ENCODE measurements around the gene SND1.

Gene SND1

DNA sequence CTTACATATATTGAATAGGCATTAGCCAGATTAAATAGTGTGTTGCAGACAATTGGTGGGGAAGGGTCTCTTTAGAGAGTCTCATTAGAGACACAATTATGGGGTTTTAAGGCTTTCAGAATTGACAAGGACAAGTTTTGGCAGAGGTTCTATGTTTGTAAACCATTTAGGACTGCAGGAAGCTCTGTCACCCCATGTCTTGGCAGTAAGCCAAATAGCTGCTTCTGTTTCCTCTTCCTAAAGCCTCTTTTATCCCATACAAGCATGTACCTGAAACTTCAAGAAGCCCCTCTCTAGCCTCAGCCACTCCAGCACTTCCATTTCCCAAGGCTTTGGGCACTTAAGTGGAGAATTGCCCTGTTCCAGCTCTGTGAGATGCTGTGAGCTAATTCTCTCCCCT, 401.0 kb downstream of the SND1 start:
- DNase-seq, result peak in 1 of 14 donors; percentile 30

DNA sequence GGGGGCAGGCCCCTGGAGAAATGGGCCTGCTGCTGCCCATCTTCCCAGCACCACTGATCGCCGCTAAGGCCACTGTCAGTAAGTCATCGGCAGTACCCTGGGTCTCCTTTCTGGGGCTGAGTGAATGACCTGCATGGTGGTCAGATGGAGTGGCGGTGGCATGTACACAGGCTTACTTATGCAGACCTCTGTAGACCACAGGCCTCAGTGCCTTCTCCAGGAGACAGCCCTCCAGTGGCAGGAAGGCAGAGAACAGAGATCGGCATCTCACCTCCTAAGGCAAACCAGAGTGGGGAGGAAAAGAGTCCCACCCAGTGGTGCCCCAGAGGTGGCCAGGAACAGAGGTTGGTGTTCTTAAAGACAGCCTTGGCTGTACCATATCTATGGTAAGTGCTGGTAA, 402.0 kb downstream of the SND1 start:
- DNase-seq, result no peak

DNA sequence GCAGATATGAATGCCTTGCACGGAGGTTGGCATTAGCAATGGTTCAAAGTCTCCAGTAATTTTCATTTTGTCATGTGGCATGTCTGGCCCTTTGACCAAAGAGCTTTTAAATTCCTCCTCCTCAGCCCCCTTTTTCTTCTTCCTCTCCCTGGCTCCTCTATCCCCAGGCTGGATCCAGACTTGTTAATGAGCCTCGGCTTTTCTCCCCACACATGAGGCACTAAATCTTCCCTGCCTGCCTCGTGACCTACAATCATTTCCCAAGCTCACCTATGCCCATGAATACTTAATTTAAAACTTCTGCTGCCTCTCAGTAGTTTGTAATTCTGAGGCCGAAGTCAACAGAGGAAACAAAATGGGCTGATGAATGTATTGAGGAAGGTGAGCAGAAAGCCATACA, 402.5 kb downstream of the SND1 start:
- DNase-seq, result no peak

DNA sequence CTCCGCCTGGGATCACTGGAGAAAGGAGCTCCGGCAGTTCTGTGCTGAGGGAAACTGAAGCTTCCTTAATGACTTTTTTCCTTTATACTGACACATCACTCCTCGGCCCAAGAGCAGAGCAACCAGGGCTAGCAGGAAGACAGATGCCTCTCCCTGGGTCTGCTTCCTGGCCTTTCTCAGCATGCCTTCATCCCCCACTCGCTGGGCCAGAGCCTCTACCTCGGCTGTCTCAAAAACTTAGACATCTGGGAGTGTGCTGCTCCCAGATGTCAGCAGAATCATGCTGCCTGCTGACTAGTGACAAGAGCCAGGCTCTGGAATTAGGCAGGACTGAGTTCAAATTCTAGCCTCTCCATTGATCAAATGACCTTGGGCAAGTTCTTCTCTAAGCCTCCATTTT, 403.6 kb downstream of the SND1 start:
- no peak for DNase-seq

DNA sequence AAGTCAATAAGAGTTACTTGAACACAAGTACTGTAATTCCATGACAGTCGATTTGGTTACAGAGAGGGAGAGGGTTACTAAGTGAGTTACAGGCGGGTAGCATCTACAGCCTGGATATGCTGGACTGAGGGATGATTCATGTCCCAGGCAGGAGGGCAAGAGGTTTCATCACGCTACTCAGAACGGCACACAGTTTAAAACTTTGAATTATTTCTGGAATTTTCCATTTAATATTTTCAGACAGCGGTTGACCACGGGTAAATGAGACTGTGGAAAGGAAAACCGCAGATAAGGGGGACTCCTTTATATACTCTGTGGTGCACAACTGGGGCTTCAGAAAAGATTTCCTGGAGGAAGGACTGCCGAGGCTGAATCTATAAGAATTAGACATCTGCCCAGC, 404.9 kb downstream of the SND1 start:
- no peak for DNase-seq

DNA sequence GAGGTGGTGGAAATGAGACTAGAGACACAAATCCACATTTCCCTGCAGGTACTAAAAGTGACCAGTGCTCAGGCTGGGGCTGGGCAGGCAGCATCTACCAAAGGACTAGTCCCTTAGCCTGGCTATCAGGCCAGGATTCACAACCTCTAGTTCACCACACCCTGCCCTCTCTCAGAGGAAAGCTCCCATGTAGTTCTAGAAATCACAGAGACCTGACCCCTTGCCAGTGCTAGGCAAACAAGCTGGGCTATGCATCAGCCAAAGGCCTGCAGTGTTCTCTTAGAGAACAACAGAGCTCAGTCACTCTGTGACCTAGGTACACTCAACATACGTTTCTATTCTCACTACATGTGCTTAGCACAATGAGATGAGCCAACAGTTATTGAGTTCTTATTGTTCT, 405.9 kb downstream of the SND1 start:
- DNase-seq, result no peak

DNA sequence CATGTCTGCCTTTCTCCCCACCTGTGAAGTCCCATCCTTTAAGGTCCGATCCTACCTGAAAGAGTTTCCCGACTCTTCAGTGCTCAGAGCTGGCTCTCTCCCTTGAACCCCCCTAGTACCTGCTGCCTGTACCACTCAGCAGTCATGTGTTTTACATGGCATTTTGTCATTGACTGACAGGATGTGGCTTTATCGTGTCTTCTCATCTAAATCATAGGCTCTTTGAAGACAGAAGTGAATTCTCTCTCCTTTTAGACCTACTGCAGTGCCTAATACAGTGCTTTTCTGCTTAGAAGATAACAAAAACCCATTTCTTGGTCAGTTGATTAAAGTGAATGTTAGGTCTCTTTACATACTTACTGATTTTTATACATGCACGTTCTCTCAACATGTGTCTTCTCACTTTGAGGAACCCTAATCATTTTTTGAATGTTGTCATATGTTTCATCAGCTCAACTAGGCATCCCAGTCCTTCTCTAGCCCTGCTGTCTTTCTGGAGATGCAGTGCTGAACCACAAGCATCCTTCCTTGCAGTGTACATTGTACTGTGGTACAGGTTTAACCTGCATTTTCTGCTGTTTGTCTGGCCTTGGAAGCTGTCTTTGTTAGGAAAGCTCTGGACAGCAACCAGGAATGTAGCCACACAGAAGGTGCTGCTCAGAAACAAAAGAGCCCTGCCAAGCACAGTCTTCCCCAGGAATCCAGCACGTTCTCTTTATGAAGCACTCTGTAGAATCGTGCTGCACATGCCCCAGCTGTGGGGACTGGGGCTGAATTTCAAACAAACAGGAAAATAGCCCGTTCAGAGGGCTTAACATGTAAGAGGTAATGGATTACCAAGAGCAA, 407.4 kb downstream of the SND1 start:
- peak in 1 of 14 donors; percentile 17 for DNase-seq

DNA sequence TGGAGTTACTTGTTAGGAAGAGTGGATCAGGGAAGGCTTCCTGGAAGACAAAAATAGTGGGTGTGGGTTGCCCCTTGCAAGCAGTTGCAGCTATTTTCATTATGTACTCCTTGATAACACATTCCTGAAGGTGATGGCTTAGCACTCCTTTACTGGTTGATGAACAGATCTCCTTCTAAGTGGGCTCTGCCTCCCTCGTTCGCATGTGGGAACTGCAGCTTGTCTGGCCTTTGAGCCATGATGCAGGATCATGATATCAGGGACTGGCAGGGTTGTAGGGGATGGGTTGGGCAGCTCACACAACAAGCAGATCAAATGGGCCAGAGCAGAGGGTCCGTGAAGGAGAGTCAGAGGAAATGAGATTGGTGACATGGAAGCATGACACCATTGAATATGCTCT, 408.0 kb downstream of the SND1 start:
- DNase-seq, result no peak

DNA sequence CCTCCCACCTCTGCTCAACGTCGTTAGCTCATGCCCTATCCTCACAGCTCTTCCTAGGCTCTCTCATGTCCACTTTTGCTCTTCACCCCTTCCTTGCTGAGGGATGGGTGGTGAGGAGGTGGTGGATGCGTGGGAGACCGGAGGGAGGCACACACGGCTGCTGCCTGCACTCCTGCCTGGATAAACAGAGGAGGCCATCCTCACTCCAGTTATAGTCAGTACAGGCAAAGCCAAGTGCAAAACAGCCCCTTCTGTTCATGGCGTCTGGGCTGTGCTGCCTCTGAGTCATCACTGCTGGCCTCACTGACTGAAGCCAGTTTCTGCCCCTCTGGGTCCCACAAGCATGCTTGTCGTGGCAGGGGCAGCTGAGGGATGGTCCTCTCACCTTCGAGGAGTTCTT, 411.1 kb downstream of the SND1 start:
- DNase-seq, result peak in 2 of 14 donors; percentile 8 to 45

DNA sequence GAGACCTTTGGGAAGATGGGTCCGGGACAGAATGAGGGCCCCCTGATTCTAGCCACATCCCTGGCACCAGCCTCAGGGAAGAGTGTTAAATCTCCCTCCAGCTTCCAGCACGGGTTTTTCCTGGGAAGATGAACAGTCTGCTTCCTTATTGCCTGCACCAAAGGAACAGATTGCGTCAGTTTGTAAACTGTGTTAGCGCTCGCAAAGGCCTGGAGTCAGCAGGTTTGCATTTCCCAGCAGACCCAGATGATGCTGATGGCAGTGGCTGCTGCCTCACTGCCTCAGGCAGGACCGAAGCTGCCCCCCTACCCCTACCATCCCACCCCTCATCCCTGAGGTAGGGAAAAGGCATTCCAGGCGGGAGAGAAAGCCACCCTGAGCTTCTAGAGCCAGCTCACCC, 413.9 kb downstream of the SND1 start:
- peak in 1 of 14 donors; percentile 22 for DNase-seq

DNA sequence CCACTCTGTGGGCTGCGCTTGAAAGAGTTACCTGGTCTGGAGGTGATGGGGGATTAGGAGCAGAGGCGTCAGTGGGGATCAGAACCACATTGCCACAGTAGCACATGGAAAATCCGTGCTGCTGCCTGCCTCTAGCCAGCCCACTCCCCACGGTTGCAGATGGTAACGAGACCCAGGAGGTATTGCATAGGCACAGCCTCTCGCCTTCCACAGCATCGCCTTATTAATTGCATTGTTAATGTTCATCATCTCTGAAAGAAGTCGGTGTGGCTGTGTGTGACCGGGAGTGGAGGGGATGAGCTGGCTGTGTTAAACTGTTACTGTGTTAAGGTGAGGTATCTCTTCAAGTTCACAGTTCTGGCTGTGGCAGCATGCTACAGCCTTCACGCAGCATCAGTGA, 414.4 kb downstream of the SND1 start:
- no peak for DNase-seq

DNA sequence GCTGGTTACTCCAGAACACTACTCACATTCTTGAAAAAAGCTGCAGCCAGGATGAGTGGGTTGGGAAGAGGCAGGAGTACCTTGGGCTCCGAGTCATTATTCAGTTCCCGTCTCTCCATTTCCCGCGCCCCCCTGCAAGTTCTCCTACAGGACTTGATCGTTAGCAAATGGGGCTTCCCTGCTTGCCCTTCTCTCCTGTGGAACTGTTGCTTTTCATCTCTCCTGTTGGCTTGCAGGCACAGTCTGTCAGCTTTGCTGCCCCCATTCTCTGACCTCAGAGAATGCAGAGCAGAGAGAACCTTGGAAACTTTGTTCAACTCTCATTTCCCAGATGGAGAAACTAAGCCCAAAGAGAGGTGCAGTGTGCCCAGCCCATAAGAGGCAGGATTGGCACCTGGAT, 414.9 kb downstream of the SND1 start:
- no peak for DNase-seq

DNA sequence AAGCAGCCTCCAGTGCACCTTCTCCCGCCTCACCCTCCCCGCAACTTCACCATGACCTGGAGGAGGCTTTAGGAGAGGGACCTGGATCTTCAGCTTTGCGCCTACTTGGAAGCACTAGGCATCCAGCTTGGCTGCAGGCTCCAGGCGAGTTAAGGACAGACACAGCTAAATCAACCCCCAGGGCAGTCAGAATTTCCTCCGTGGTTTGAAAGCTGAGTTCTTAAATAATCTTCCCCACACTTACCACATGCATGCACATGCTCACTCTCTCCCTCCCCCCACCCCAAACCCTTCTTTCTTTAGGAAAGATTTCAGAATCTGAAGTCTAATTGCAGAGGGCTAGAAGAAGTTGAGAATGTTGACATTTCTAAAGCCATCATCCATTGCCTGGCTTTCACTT, 416.0 kb downstream of the SND1 start:
- no peak for DNase-seq

DNA sequence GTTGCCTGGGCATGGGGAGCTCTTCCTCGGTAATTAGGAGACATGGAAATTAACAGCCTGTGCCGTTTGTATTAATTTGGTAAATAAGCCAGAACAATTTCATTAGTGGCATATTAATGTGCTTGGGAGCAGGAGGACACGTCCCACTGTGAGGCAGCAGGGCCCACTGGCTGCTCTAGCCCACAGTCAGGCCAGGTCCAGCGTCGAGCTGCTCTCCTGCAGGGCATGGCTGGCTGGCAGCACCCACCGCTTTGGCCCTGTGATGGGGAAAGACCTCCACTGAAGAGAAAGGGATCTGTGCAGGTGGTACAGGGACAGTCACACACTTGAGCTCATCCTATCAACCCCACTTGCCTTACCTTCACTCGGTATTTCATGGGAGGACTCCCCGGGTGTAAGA, 416.8 kb downstream of the SND1 start:
- no peak for DNase-seq

DNA sequence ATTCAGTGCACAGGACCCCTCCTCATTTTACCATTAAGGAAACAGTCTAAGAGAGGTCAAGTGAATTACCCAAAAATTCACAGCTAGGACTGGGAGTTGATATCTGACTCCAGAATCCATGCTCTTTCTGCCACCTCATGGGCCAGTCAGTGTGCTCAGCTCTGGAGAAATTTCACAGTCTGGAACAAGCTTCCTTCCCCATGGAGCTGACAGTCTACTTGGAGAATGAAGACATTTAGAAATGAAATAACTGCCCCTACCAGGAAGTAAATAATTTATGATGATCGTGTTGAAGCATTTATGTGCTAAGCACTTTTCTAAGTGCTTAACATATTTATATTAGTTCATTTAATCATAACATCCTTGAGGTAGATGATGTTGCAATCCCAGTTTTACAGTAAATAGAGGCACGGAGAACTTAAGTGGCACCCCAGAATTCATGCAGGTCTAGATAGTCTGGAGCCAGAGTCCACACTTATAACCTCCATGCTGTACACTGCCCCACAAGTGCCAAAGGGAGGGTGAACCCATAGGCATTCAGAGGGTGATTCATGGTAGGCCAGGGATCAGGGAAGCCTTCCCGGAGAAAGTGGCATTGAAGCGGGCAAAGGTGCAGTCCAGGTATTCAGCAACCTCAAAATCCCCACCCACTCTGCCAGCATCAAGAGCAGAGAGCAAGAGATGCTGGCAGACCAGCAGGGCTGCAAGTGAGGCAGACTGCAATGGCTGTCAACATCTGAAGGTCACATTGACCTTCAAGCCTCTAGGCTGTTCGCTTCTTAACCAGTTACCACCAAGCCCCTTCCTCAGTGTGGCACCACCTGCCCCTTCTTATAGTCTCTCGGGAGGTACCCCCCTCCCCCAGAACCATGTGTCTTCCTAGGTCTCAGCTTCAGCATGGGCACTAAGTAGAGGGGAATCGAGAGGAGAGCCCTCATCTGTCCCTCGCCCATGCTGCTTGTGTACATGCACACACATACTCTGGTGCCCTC, 417.7 kb downstream of the SND1 start:
- no peak for DNase-seq

DNA sequence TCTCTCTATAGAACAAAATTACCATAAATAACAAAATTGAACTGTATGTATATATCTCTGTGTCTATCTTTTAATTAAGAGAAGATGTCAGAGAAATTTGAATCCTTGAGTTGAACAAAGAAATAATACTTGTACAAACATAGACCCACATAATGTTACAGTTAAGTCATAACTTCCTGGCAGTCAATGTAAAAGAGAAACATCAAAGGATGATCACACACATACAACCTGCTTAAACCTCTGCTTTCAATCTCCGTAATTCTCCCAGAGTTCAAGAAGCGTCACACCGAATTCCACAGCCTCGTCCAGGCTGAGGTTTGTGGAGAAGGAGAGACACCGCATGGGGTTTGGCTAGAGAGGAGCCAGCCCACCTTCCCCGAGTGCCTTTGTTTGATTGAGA, 419.4 kb downstream of the SND1 start:
- DNase-seq, result no peak

DNA sequence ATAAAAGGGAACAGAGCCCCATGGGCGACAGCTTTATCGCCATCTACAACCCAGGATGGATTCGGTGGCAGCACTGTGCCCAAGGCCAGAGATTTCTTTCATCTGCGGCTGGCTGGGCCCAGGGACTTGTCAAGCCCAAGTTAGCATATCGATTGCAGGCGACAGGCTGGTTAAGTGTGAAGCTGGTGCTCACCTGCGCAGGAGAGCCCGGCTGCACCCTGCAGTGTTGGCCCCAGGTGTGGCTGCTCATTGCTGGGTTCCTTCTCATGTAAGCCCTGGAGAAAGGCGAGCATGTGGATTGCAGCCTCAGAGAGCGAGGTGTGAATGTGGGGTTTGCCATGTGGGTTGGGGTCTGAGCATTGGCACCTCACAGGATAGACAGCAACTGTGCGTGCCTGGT, 419.8 kb downstream of the SND1 start:
- no peak for DNase-seq

DNA sequence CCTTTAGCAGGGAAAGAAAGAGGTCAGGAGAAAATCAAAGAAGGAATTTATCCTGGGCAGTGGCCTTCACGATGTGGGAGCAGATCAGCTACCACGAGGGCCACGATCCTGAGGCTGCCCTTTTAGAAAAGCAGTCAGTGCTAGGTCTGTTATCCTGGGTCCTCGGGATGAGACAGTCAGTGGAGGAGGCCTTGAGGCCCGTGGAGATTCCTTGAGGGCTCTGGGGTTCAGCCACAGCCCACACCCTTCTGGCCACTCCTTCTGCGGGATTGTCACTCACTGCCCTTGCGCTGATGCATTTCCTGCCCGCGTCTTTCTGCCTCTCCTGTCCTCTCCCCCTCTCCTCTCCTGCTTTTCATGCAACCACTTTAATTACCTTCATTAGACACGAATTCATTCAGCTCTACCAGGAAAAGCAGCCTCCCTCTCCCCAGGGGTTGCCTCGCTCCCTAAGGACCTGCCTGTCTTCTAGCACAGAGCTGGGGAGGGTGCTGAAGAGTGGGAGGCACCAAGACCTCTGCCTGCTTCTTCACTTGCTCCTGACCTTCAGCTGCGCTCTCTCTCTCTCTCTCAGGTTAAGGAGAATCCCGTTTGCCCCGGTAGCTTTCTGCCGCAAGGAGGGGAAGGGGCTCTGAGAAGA, 421.8 kb downstream of the SND1 start:
- DNase-seq, result no peak

DNA sequence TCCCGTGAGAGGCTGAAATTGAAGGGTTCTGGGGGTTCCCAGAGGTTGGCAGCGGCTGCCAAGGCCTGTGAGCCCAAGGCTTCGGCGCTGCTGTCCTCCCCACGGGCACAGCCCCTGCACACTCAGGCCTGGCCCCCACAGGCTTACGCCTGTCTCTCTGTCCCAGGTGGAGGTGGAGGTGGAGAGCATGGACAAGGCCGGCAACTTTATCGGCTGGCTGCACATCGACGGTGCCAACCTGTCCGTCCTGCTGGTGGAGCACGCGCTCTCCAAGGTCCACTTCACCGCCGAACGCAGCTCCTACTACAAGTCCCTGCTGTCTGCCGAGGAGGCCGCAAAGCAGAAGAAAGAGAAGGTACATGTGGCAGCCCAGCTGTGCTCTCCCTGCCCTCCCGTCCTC, 422.3 kb downstream of the SND1 start:
- DNase-seq, result no peak

DNA sequence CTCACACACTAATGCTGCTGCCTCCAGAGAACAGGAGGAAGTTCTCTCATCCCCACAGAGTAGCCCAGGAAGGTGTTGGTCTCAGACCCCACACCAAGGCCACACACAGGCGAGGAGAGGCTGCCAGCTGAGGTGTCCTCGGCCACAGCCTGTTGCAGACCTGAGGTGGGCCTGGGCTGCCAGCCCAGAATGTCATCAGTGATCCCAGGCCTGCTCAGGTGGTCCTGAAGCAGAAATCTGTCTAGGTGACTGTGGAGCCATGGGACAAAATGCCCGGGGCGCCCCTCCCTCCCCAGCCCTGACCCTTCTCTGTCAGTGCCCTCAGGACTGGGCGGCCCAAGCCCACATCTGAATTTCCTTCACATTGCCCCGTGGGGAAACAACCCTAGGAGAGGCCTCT, 422.7 kb downstream of the SND1 start:
- no peak for DNase-seq

DNA sequence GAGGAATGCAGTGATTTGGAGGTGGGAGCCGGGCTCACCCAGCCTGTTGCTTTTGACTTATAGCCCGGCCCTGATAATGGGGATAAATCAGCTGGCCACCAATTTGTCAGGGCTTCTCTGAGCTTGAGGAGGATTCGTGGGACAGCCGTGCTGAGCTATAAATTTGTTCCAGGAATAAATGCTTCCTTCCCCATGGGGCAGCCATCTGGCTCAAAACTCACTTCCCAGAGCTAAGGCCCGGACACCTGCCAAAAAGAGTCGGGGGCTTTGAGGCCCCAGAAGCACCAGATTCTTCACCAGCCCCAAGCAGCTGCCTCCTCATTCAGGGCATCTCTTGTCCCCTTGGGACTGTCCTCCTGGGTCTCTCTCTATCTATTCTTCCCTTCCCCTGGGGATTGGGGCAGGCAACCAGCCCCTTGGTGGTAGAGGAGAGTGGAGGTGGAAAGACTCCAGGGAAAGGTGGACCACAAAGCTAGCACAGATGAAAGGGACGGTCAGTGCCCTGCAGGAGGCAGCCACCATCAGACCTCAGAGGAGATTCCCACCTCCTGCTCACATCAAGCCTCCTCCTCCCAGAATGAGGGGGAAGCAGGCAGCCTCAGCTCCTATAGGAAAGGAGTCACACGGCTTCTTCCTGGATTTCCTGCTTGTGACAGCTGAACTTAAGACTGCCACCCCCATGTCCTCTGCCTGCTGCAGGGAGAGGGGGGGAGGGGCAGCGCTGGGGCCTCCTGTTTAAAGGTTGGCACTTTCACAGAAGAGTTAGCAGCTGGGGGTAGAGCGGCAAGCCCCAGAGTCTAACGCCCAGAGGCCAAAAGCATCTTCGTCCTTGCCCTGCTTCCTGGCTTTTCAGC, 423.5 kb downstream of the SND1 start:
- peak in 2 of 14 donors; percentile 21 to 30 for DNase-seq

DNA sequence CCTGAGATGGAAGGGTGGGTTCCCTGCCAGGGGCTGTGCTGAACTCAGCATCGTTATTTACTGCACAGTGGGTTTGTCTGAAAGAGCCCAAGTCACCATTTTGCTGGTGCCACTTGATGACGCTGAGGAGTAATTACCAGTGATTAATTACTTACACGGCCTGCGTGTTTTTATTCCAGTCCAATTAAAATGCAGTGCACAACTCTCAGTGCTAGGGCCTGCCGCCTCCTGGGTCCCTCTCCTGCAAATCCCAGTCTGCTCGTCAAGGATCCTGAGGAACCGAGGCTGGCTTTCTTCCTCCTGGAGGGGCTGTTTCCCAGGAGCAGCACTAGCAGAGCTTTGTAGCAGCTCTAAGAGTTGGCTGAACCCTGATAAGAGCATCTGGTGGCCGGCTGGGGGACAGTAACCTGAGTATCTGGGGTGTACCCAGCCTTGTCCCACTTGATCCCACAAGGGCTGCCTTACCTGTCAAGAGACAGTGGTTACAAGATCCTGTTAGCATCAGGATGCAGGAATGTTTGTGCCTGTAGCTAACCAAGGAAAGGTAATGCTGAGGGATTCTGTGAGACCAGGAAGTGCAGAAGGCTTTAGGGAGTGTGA, 424.3 kb downstream of the SND1 start:
- peak in 4 of 14 donors; percentile 17 to 50 (median 33) for DNase-seq
